HEK293 (cell line): Measurements from ENCODE around the gene BORCS5.

Experiments
- CTCF ChIA-PET: fragments of 350-600 bp; formaldehyde crosslinking; extraction: SDS; loops from one replicate; lab custom pipeline; 2021; ENCODE audit warnings: antibody characterized with exemption; lab: Yijun Ruan, JAX
- POLR2A ChIA-PET: fragments of 300-600 bp; formaldehyde crosslinking; extraction: SDS; loops from one replicate; lab custom pipeline; 2020; ENCODE audit warnings: antibody characterized with exemption, inconsistent platforms; lab: Yijun Ruan, JAX
- H3K27ac ChIP-seq: fragments of 200-500 bp; sonication (Bioruptor generic); 2 replicates; pipeline ENCODE4 v1.5.1; 2014; ENCODE audit warnings: low read depth, low read length, control low read depth, inconsistent platforms; ENCODE audit errors: extremely low read depth
- H3K36me3 ChIP-seq, 2 experiments: fragments of 200-500 bp in 1 of 2; sonication (Bioruptor generic) in 1 of 2; 1 replicate in 1 of 2; 2 replicates in 1 of 2; pipeline ENCODE4 v1.5.1; 2014 to 2017; ENCODE audit warnings: inconsistent platforms in 2 of 2, low read length in 2 of 2; ENCODE audit not compliant: control insufficient read depth in 2 of 2, insufficient read depth in 1 of 2
- H3K4me1 ChIP-seq: fragments of 200-500 bp; sonication (Bioruptor generic); 2 replicates; pipeline ENCODE4 v1.5.1; 2014; ENCODE audit warnings: mild to moderate bottlenecking, low read length, inconsistent platforms; ENCODE audit not compliant: control insufficient read depth, insufficient read depth
- H3K4me3 ChIP-seq: 2 replicates; pipeline ENCODE4 v1.5.1; 2011; ENCODE audit warnings: low read depth, mild to moderate bottlenecking, control low read depth, low read length, moderate library complexity
- H3K9me3 ChIP-seq: fragments of 200-500 bp; sonication (Bioruptor generic); 2 replicates; pipeline ENCODE4 v1.5.1; 2014; ENCODE audit warnings: low read depth, low read length, inconsistent platforms; ENCODE audit not compliant: control insufficient read depth, insufficient read depth
- KLF10 ChIP-seq: fragments of 450-650 bp; IDR thresholded peaks from 2 replicates; pipeline ENCODE4 v1.5.1; 2018; ENCODE audit warnings: missing biosample characterization, mild to moderate bottlenecking, missing genetic modification characterization
- KLF16 ChIP-seq: fragments of 450-650 bp; formaldehyde crosslinking; IDR thresholded peaks from 2 replicates; pipeline ENCODE4 v1.5.1; 2017; ENCODE audit warnings: missing biosample characterization, missing genetic modification characterization
- KLF8 ChIP-seq: fragments of 450-650 bp; formaldehyde crosslinking; IDR thresholded peaks from 2 replicates; pipeline ENCODE4 v1.5.1; 2016; ENCODE audit warnings: missing biosample characterization, missing genetic modification characterization
- MEIS1 ChIP-seq: sonication (generic); formaldehyde crosslinking; IDR thresholded peaks from 2 replicates; pipeline ENCODE4 v1.8.1; 2022; ENCODE audit warnings: missing genetic modification reagents, mild to moderate bottlenecking, borderline replicate concordance
- ZFP3 ChIP-seq: fragments of 450-650 bp; formaldehyde crosslinking; IDR thresholded peaks from 2 replicates; pipeline ENCODE4 v1.5.1; 2016; ENCODE audit warnings: low read depth, missing biosample characterization, missing genetic modification characterization
- ZNF121 ChIP-seq: fragments of 450-650 bp; formaldehyde crosslinking; IDR thresholded peaks from 2 replicates; pipeline ENCODE4 v1.5.1; 2016; ENCODE audit warnings: missing biosample characterization, missing genetic modification characterization
- ZNF214 ChIP-seq: fragments of 450-650 bp; formaldehyde crosslinking; IDR thresholded peaks from 2 replicates; pipeline ENCODE4 v1.5.1; 2017; ENCODE audit warnings: missing biosample characterization, mild to moderate bottlenecking, missing genetic modification characterization, borderline replicate concordance
- ZNF366 ChIP-seq: fragments of 450-650 bp; formaldehyde crosslinking; conservative IDR thresholded peaks from 2 replicates; pipeline ENCODE4 v1.5.1; 2016; ENCODE audit warnings: missing biosample characterization, missing genetic modification characterization
- ZNF416 ChIP-seq: fragments of 450-650 bp; formaldehyde crosslinking; IDR thresholded peaks from 2 replicates; pipeline ENCODE4 v1.5.1; 2016; ENCODE audit warnings: missing biosample characterization, missing genetic modification characterization
- ZNF561 ChIP-seq: fragments of 450-650 bp; IDR thresholded peaks from 2 replicates; pipeline ENCODE4 v1.5.1; 2018; ENCODE audit warnings: missing biosample characterization, missing genetic modification characterization, borderline replicate concordance
- ZNF610 ChIP-seq: fragments of 450-650 bp; formaldehyde crosslinking; IDR thresholded peaks from 2 replicates; pipeline ENCODE4 v1.5.1; 2016; ENCODE audit warnings: missing biosample characterization, missing genetic modification characterization, borderline replicate concordance
- TF ChIP-seq, protein P1 (sequence below): fragments of 450-650 bp; formaldehyde crosslinking; IDR thresholded peaks from 2 replicates; pipeline ENCODE4 v1.5.1; 2017; ENCODE audit warnings: missing biosample characterization, missing genetic modification characterization
- TF ChIP-seq, protein P2 (sequence below): fragments of 450-650 bp; formaldehyde crosslinking; IDR thresholded peaks from 2 replicates; pipeline ENCODE4 v1.5.1; 2016; ENCODE audit warnings: missing biosample characterization, missing genetic modification characterization
- TF ChIP-seq, protein P3 (sequence below): sonication (generic); formaldehyde crosslinking; IDR thresholded peaks from 2 replicates; pipeline ENCODE4 v1.8.1; 2022; ENCODE audit warnings: mild to moderate bottlenecking, moderate library complexity, missing genetic modification reagents
- TF ChIP-seq, protein P4 (sequence below): fragments of 450-650 bp; formaldehyde crosslinking; IDR thresholded peaks from 2 replicates; pipeline ENCODE4 v1.5.1; 2017; ENCODE audit warnings: missing biosample characterization, missing genetic modification characterization
- TF ChIP-seq, protein P5 (sequence below): fragments of 450-650 bp; formaldehyde crosslinking; conservative IDR thresholded peaks from 2 replicates; pipeline ENCODE4 v1.5.1; 2016; ENCODE audit warnings: low read depth, missing biosample characterization, missing genetic modification characterization
- TF ChIP-seq, protein P6 (sequence below): fragments of 450-650 bp; formaldehyde crosslinking; IDR thresholded peaks from 2 replicates; pipeline ENCODE4 v1.5.1; 2016; ENCODE audit warnings: missing biosample characterization, missing genetic modification characterization
- TF ChIP-seq, protein P7 (sequence below): fragments of 450-650 bp; formaldehyde crosslinking; IDR thresholded peaks from 2 replicates; pipeline ENCODE4 v1.5.1; 2016; ENCODE audit warnings: missing biosample characterization, missing genetic modification characterization
- TF ChIP-seq, protein P8 (sequence below): fragments of 450-650 bp; formaldehyde crosslinking; IDR thresholded peaks from 2 replicates; pipeline ENCODE4 v1.5.1; 2016; ENCODE audit warnings: missing biosample characterization, missing genetic modification characterization

BORCS5 gene

DNA sequence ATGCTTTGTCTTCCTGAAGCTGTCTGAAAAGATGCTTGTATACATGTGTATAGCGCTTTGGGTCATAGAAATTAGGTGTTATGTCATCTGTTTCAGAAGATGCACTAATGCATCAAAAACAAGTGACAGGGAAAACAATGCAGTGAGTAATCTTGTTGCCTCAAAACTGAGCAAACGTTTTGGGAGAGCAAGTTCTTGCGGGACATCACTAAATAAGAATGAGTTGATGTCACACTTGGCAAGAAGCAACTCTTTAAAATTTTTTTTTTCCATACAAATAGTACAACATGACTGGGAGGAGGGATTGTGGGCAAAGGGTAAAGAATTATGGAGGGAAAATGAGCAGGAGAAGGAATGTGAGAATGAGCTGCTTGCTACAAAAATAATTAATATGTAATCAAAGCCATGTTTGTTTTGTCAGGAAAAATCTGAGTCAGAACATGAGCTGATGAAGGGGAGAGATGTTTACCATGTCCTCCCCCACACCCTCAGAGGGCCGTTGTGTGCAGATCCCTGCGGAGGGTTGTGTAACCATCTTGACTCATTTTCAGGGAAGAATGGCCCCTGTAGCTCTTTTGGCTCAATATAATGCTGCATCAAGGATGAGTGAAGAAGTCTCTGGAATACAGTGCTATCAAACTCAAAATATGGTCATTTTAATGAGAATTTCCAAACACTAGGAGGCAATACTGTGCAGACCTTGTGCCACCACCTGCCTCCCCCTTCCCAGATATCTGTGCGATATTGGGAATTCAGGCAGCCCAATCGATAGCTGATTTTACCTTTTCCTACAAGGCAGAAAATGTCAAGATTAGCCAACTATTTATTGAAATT is 41.4 kb downstream of the BORCS5 start:
- ChIA-PET POLR2A (interaction anchor here (0.5 kb wide), 1 partner anchor 132 kb away, joined by 3 read pairs; the partner anchor contains the start of gene LRP6), CTCF (interaction anchor here (0.5 to 1.9 kb wide), 13 partner anchors 11 to 314 kb away, joined by 3 to 8 read pairs (median 4); partner anchors contain the start of gene GPR19)
- Histone ChIP-seq H3K27ac (no peak overlapping the region; the same call in 1 of the 2 replicates), H3K9me3 (no peaks in the 10 kb centered on the region), H3K36me3 (no peaks in the 10 kb centered on the region), H3K4me1 (peaks cover 15% of the 10 kb centered on the region), H3K4me3 (no peak overlapping the region)
- TF ChIP-seq, protein P1, sequence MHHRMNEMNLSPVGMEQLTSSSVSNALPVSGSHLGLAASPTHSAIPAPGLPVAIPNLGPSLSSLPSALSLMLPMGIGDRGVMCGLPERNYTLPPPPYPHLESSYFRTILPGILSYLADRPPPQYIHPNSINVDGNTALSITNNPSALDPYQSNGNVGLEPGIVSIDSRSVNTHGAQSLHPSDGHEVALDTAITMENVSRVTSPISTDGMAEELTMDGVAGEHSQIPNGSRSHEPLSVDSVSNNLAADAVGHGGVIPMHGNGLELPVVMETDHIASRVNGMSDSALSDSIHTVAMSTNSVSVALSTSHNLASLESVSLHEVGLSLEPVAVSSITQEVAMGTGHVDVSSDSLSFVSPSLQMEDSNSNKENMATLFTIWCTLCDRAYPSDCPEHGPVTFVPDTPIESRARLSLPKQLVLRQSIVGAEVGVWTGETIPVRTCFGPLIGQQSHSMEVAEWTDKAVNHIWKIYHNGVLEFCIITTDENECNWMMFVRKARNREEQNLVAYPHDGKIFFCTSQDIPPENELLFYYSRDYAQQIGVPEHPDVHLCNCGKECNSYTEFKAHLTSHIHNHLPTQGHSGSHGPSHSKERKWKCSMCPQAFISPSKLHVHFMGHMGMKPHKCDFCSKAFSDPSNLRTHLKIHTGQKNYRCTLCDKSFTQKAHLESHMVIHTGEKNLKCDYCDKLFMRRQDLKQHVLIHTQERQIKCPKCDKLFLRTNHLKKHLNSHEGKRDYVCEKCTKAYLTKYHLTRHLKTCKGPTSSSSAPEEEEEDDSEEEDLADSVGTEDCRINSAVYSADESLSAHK (tag by site-specific recombination): no peak
- TF ChIP-seq KLF10 (tag by site-specific recombination): peak; percentile 83
- TF ChIP-seq, protein P2, sequence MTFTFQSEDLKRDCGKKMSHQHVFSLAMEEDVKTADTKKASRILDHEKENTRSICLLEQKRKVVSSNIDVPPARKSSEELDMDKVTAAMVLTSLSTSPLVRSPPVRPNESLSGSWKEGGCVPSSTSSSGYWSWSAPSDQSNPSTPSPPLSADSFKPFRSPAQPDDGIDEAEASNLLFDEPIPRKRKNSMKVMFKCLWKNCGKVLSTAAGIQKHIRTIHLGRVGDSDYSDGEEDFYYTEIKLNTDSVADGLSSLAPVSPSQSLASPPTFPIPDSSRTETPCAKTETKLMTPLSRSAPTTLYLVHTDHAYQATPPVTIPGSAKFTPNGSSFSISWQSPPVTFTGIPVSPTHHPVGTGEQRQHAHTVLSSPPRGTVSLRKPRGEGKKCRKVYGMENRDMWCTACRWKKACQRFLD (tag by site-specific recombination): no peak
- TF ChIP-seq ZNF366 (tag by site-specific recombination): peak; percentile 89
- no peak; the same call in 1 of the 2 replicates for TF ChIP-seq KLF16 (tag by site-specific recombination)
- TF ChIP-seq, protein P3, sequence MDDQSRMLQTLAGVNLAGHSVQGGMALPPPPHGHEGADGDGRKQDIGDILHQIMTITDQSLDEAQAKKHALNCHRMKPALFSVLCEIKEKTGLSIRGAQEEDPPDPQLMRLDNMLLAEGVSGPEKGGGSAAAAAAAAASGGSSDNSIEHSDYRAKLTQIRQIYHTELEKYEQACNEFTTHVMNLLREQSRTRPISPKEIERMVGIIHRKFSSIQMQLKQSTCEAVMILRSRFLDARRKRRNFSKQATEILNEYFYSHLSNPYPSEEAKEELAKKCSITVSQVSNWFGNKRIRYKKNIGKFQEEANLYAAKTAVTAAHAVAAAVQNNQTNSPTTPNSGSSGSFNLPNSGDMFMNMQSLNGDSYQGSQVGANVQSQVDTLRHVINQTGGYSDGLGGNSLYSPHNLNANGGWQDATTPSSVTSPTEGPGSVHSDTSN: no peak
- no peak for TF ChIP-seq ZNF121 (tag by site-specific recombination)
- peak; percentile 95 for TF ChIP-seq KLF8 (tag by site-specific recombination)
- TF ChIP-seq, protein P4, sequence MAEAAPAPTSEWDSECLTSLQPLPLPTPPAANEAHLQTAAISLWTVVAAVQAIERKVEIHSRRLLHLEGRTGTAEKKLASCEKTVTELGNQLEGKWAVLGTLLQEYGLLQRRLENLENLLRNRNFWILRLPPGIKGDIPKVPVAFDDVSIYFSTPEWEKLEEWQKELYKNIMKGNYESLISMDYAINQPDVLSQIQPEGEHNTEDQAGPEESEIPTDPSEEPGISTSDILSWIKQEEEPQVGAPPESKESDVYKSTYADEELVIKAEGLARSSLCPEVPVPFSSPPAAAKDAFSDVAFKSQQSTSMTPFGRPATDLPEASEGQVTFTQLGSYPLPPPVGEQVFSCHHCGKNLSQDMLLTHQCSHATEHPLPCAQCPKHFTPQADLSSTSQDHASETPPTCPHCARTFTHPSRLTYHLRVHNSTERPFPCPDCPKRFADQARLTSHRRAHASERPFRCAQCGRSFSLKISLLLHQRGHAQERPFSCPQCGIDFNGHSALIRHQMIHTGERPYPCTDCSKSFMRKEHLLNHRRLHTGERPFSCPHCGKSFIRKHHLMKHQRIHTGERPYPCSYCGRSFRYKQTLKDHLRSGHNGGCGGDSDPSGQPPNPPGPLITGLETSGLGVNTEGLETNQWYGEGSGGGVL (tag by site-specific recombination): peak; percentile 87
- TF ChIP-seq, protein P5, sequence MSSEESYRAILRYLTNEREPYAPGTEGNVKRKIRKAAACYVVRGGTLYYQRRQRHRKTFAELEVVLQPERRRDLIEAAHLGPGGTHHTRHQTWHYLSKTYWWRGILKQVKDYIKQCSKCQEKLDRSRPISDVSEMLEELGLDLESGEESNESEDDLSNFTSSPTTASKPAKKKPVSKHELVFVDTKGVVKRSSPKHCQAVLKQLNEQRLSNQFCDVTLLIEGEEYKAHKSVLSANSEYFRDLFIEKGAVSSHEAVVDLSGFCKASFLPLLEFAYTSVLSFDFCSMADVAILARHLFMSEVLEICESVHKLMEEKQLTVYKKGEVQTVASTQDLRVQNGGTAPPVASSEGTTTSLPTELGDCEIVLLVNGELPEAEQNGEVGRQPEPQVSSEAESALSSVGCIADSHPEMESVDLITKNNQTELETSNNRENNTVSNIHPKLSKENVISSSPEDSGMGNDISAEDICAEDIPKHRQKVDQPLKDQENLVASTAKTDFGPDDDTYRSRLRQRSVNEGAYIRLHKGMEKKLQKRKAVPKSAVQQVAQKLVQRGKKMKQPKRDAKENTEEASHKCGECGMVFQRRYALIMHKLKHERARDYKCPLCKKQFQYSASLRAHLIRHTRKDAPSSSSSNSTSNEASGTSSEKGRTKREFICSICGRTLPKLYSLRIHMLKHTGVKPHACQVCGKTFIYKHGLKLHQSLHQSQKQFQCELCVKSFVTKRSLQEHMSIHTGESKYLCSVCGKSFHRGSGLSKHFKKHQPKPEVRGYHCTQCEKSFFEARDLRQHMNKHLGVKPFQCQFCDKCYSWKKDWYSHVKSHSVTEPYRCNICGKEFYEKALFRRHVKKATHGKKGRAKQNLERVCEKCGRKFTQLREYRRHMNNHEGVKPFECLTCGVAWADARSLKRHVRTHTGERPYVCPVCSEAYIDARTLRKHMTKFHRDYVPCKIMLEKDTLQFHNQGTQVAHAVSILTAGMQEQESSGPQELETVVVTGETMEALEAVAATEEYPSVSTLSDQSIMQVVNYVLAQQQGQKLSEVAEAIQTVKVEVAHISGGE (tag by site-specific recombination): no peak
- TF ChIP-seq ZFP3: no peak
- TF ChIP-seq ZNF561: no peak
- TF ChIP-seq, protein P6, sequence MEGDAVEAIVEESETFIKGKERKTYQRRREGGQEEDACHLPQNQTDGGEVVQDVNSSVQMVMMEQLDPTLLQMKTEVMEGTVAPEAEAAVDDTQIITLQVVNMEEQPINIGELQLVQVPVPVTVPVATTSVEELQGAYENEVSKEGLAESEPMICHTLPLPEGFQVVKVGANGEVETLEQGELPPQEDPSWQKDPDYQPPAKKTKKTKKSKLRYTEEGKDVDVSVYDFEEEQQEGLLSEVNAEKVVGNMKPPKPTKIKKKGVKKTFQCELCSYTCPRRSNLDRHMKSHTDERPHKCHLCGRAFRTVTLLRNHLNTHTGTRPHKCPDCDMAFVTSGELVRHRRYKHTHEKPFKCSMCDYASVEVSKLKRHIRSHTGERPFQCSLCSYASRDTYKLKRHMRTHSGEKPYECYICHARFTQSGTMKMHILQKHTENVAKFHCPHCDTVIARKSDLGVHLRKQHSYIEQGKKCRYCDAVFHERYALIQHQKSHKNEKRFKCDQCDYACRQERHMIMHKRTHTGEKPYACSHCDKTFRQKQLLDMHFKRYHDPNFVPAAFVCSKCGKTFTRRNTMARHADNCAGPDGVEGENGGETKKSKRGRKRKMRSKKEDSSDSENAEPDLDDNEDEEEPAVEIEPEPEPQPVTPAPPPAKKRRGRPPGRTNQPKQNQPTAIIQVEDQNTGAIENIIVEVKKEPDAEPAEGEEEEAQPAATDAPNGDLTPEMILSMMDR (tag by site-specific recombination): no peak
- TF ChIP-seq ZNF214 (tag by site-specific recombination): no peak
- TF ChIP-seq, protein P7, sequence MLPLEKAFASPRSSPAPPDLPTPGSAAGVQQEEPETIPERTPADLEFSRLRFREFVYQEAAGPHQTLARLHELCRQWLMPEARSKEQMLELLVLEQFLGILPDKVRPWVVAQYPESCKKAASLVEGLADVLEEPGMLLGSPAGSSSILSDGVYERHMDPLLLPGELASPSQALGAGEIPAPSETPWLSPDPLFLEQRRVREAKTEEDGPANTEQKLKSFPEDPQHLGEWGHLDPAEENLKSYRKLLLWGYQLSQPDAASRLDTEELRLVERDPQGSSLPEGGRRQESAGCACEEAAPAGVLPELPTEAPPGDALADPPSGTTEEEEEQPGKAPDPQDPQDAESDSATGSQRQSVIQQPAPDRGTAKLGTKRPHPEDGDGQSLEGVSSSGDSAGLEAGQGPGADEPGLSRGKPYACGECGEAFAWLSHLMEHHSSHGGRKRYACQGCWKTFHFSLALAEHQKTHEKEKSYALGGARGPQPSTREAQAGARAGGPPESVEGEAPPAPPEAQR (tag by site-specific recombination): no peak
- no peak for TF ChIP-seq ZNF416
- TF ChIP-seq ZNF610 (tag by site-specific recombination): no peak
- no peak for TF ChIP-seq MEIS1 (CRISPR knock-in tag)
- TF ChIP-seq, protein P8, sequence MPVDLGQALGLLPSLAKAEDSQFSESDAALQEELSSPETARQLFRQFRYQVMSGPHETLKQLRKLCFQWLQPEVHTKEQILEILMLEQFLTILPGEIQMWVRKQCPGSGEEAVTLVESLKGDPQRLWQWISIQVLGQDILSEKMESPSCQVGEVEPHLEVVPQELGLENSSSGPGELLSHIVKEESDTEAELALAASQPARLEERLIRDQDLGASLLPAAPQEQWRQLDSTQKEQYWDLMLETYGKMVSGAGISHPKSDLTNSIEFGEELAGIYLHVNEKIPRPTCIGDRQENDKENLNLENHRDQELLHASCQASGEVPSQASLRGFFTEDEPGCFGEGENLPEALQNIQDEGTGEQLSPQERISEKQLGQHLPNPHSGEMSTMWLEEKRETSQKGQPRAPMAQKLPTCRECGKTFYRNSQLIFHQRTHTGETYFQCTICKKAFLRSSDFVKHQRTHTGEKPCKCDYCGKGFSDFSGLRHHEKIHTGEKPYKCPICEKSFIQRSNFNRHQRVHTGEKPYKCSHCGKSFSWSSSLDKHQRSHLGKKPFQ (tag by site-specific recombination): no peak
